Lower leg skin (tissue), 4 donors: Measurements from ENCODE around the gene EHD2. TPM values are rescaled to one million over a fixed set of nuclear protein-coding genes. Genes with fewer than 3 reads are reported as not detected.
"Not testable (repeated sequence)": the region's sequence is repeated elsewhere in the genome, so short reads cannot be mapped to it uniquely, and the experiment has no call there.

ENCODE experiments used
- DNase-seq, 2 donors: peaks; one replicate each; pipeline ENCODE4 v3.0.0-alpha.2; 2019; ENCODE audit warnings: low spot score in 2 of 2
- H3K4me3 ChIP-seq: fragments of 200-600 bp; sonication (generic); 2 replicates; pipeline ENCODE4 v1.5.1; 2017; ENCODE audit warnings: mild to moderate bottlenecking, low read depth; ENCODE audit not compliant: poor library complexity, severe bottlenecking
- CTCF ChIP-seq, 3 donors: fragments of 450-650 bp; IDR thresholded peaks; one replicate each; pipeline ENCODE4 v1.5.1; 2016; ENCODE audit warnings: antibody characterized with exemption in 3 of 3, mild to moderate bottlenecking in 3 of 3, moderate library complexity in 2 of 3
- POLR2A ChIP-seq, 2 donors: fragments of 450-650 bp; IDR thresholded peaks; one replicate each; pipeline ENCODE4 v1.6.1; 2016 to 2017; ENCODE audit warnings: antibody characterized with exemption in 2 of 2, mild to moderate bottlenecking in 1 of 2, moderate library complexity in 1 of 2
- WGBS, 2 donors: methylation state at CpG; one replicate each; pipeline ENCODE4 v1.1.5; 2018; 5-methylcytosine and 5-hydroxymethylcytosine counted together
- intact Hi-C: fragments of 100-400 bp; cut with DNase I; formaldehyde crosslinking; loops from one replicate; pipeline ENCODE4 v1.15.0; 2023; ENCODE audit warnings: low total_unique reads
- total RNA-seq, 4 donors: library from RNA; depleted of rRNA; stranded (reverse); fragments of >200 nt; gene quantifications; one replicate each; pipeline ENCODE4 v1.1.0, GENCODE V29; 2016

EHD2 gene
- total RNA-seq, 4 donors from 2014 or later, result 49.4 to 89.4 (median 66.0) TPM

GRCh38 chr19:47714339-47714738 is 1.1 kb downstream of the EHD2 start:
- intact Hi-C loops, result loop anchor here (10.0 kb wide), 1 partner anchor 70 kb away; no protein-coding TSS in a partner anchor
- WGBS, 2 donors, result 62 to 71% methylated on average over 4 of the region's 4 CpGs
- no peak for DNase-seq
- no peak overlapping the region for H3K4me3 ChIP-seq
- TF ChIP-seq CTCF (IDR thresholded peaks at IDR 0.05), result no peak
- TF ChIP-seq POLR2A (IDR thresholded peaks at IDR 0.05), result no peak

GRCh38 chr19:47714855-47715254 is 1.6 kb downstream of the EHD2 start:
- not testable (repeated sequence) for H3K4me3 ChIP-seq, DNase-seq
- intact Hi-C loops, result loop anchor here (10.0 kb wide), 1 partner anchor 70 kb away; no protein-coding TSS in a partner anchor

- intact Hi-C loops, result loop anchor here (10.0 kb wide), 1 partner anchor 68 kb away; no protein-coding TSS in a partner anchor
- TF ChIP-seq POLR2A (IDR thresholded peaks at IDR 0.05), result no peak
- no peak for TF ChIP-seq CTCF (IDR thresholded peaks at IDR 0.05)
- 56 to 57% methylated on average over 28 to 30 of the region's 32 CpGs for WGBS, 2 donors
- no peak for DNase-seq
- no peak overlapping the region for H3K4me3 ChIP-seq
Measured at GRCh38 chr19:47716270-47716937, 3.2 kb downstream of the EHD2 start.

- intact Hi-C loops, result loop anchor here (10.0 kb wide), 1 partner anchor 66 kb away; no protein-coding TSS in a partner anchor
- 36% methylated on average over 10 of the region's 11 CpGs for WGBS, 2 donors
- not testable (repeated sequence) for DNase-seq, H3K4me3 ChIP-seq
Measured at GRCh38 chr19:47718415-47719046, 5.3 kb downstream of the EHD2 start.

GRCh38 chr19:47719047-47719859 is 6.0 kb downstream of the EHD2 start:
- DNase-seq, result peak; percentile 91 to 97
- intact Hi-C loops, result loop anchor here (10.0 kb wide), 1 partner anchor 66 kb away; no protein-coding TSS in a partner anchor
- no peak overlapping the region for H3K4me3 ChIP-seq
- WGBS, 2 donors, result 11 to 14% methylated on average over 25 to 26 of the region's 26 CpGs
- TF ChIP-seq POLR2A (IDR thresholded peaks at IDR 0.05), result no peak
- no peak for TF ChIP-seq CTCF (IDR thresholded peaks at IDR 0.05)

- no peak overlapping the region for H3K4me3 ChIP-seq
- DNase-seq, result no peak
- TF ChIP-seq POLR2A (IDR thresholded peaks at IDR 0.05) (no peak), CTCF (IDR thresholded peaks at IDR 0.05) (no peak)
- 82 to 85% methylated on average over 14 of the region's 14 CpGs for WGBS, 2 donors
- intact Hi-C loops, result no loop called here
Measured at GRCh38 chr19:47720669-47721422, 7.6 kb downstream of the EHD2 start.
